COLO829 (cell line): ENCODE results near the gene PIK3AP1.
"Not testable (repeated sequence)": the region's sequence is repeated elsewhere in the genome, so short reads cannot be mapped to it uniquely, and the experiment has no call there.

Source experiments
- DNase-seq: peaks from one replicate; pipeline ENCODE4 v3.0.0; 2012; ENCODE audit warnings: low spot score

The PIK3AP1 gene

DNA sequence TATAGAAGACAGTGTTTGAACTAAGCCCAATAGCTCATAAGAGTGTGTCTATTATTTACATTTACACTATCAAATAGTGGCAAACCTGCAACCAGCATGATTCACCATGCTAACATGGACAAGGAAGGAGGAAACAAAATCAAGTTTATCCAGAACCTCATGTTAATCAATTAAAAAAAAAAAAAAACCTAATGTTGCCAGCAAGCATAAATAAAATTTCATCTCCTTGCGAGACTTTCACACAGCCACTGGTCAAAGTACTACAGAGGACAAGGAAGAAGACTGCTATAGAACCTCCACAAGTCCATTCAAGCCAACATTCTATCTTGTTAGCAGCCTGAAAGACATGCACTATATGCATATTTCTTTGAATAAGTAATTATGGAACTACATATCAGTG, 143.2 kb downstream of the PIK3AP1 start:
- DNase-seq: no peak

GRCh38 chr10:96576277-96576980, 143.9 kb downstream of the PIK3AP1 start:
- DNase-seq: no peak

DNA sequence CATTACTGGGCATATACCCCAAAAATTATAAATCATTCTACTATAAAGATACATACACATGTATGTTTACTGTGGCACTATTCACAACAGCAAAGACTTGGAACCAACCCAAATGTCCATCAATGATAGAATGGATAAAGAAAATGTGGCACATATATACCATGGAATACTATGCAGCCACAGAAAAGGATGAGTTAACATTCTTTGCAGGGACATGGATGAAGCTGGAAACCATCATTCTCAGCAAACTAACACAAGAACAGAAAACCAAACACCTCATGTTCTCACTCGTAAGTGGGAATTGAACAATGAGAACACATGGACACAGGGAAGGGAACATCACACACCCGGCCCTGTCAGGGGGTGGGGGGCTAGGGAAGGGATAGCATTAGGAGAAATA, 145.8 kb downstream of the PIK3AP1 start:
- DNase-seq: not testable (repeated sequence)

DNA sequence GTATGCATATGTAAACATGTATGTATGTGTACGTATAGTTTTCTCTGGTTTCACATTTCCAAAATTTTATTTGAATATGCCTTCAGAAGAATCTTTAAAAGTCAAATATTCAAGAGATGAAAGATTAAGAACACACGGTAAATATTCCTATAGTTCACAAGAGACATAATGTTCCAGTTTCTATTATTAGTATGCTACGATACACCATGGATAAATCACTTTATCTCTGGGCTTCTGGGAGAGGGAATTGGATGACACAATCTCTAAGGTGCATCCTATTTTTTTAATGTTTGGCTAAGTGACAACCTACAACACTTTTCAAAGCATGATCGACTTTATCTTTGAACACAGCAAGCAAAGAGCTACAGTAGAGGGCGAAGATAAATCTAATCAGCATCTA, 147.3 kb downstream of the PIK3AP1 start:
- no peak for DNase-seq

GRCh38 chr10:96570983-96571964, 149.0 kb downstream of the PIK3AP1 start:
- DNase-seq: no peak

DNA sequence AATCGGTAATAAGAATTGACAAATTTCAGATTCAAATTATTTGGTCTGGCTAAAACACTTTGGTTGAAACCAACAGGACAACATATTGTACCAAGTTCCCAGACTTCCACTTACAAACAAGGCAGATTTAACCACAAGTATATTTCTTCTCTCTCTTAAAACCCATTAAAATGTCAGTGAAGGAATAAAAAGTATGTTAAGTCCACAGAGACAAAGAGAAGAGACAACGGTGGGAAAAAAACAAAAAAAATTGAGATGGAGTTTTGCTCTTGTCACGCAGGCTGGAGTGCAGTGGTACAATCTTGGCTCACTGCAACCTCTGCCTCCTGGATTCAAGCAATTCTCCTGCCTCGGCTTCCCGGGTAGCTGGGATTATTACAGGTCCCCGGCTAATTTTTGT, 149.8 kb downstream of the PIK3AP1 start:
- no peak for DNase-seq

DNA sequence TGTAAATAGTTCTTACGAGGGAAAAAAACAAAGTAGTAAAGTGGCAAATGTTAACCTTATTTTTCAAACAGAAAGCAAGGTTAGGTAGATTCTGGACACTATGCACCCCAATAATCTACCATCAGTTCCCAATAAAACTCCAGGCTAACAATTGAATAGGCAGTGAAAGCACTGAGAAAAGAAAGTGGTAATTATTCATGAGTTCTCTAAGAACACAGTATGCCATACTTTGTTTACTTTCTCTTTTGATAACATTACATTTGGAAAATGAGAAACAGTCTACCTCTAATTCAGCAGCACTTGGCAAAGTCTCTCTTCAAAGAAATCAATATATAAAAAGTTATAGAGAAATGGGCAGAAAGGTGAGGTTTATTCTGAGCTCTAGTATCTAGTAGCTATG, 151.9 kb downstream of the PIK3AP1 start:
- DNase-seq: no peak

GRCh38 chr10:96565774-96566173, 154.5 kb downstream of the PIK3AP1 start:
- DNase-seq: peak; percentile 49

GRCh38 chr10:96560966-96561887, 159.1 kb downstream of the PIK3AP1 start:
- no peak for DNase-seq

DNA sequence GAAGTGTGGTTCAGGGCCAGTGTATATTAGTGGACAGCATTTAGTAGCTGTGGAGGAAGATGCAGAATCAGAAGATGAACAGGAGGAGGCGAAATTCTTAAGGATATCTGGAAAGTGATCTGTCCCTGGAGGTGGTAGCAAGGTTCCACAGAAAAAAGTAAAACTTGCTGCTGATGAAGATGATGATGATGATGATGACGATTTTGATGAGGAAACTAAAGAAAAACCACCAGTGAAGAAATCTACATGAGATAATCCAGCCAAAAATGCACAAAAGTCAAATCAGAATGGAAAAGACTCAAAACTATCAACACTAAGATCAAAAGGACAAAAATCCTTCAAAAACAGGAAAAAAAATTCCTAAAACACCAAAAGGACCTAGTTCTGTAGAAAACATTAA, 159.8 kb downstream of the PIK3AP1 start:
- no peak for DNase-seq

DNA sequence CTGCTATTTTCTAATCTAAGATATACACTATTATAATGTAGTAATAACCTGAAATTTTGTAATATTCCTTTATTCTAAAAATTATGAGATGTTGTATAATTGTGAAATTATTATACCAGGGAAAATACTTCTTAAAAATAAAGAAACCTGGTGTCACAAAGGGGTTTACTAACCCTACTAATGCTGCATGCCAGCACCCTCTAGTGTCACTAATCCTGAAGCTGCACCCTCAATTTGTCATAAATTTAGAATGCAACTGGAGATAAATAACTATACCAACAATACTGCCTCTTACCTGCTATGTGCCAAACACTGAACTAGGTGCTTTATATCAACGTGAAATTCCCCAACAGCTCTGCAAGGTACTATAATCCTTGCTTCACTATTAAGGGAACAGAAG, 164.3 kb downstream of the PIK3AP1 start:
- DNase-seq: peak; percentile 0

GRCh38 chr10:96555330-96555729, 165.0 kb downstream of the PIK3AP1 start:
- DNase-seq: no peak

DNA sequence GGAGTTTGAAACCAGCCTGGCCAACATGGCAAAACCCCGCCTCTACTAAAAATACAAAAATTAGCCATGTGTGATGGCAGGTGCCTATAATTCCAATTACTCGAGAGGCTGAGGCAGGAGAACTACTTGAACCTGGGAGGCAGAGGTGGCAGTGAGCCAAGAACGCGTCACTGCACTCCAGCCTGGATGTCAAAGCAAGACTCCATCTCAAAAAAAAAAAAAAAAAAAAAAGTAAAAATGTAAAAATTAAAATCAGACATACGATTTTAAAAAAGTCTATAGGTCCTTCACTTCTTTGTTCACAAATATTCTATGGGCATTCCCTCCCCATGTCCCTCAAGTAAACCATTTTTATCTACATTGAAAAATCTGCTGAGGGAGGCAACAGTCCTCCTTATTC, 171.7 kb downstream of the PIK3AP1 start:
- no peak for DNase-seq

DNA sequence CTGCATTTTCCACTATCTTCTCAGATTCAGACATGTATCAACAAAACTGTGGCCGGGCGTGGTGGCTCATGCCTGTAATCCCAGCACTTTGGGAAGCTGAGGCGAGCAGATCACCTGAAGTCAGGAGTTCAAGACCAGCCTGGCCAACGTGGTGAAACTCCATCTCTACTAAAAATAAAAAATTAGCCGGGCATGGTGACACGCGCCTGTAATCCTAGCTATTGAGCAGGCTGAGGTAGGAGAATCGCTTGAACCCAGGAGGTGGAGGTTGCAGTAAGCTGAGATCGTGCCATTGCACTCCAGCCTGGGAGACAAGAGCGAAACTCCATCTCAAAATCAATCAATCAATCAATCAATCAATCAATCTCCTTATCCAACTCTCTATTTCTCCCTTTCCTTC, 174.8 kb downstream of the PIK3AP1 start:
- DNase-seq: not testable (repeated sequence)
